Heart left ventricle (tissue), 13 donors: Measurements from ENCODE around the gene CAMTA1.

Source experiments
- CTCF ChIP-seq, 12 donors: fragments of 200-600 bp; sonication (generic) in 4 of 12; IDR thresholded peaks; one replicate each; pipeline versions ENCODE4 v1.5.0 to v1.8.0; 2018 to 2022; ENCODE audit warnings: antibody characterized with exemption in 12 of 12, mild to moderate bottlenecking in 5 of 12
- POLR2A ChIP-seq, 2 donors: fragments of 450-650 bp; IDR thresholded peaks; one replicate each; pipeline ENCODE4 v1.6.1; 2017; ENCODE audit warnings: antibody characterized with exemption in 2 of 2, mild to moderate bottlenecking in 2 of 2, moderate library complexity in 2 of 2
- donor health status: ischemic (EF 13 %, LVEDD 7.1; RV severe dilation, severe dysfunction).
- donor health status: DM: no; HTN: yes; CAD: no.
- donor health status: DM: no; HTN: no; CAD: no.
- donor health status: ischemic (EF 25% LVEDD 6.9; RV normal size, moderate dysfunction).
- donor health status: ischemic (EF 25% LVEDD 5.7; RV mildly dilated, moderate dysfunction).
- donor health status: ischemic (EF 35%, LVEDD 5.7; RV mildly dilated, moderate dysfunction).
- donor health status: nonischemic (EF 11% LVEDD 7.7; RV severe dilation, severe dysfunction).
- donor health status: DM: yes; HTN: yes; CAD: no.
- donor health status: PGD.
- donor health status: ischemic (EF 29% LVEDD 5.4; RV normal size, mild dysfunction).
- donor health status: nonischemic (EF 23%, LVEDD 6.1; RV moderate dilation, normal function).

- TF ChIP-seq CTCF (IDR thresholded peaks at IDR 0.05) (no peak), POLR2A (IDR thresholded peaks at IDR 0.05) (no peak)
Observed at GRCh38 chr1:6848816-6849215, 63.6 kb downstream of the CAMTA1 start.
